Left forelimb (tissue), 1 donor: Measurements from ENCODE around the gene PRR20G.
"Not testable (repeated sequence)": the region's sequence is repeated elsewhere in the genome, so short reads cannot be mapped to it uniquely, and the experiment has no call there.

Experiments used
- DNase-seq: peaks from one replicate; pipeline ENCODE4 v3.0.0-alpha.2; 2018; ENCODE audit warnings: low spot score

The PRR20G gene

GRCh38 chr3:127287840-127288239 is at the start of gene PRR20G:
Gene PRR20G (minus strand): TSS chr3:127288046. CDS start chr3:127287365, 681 bp downstream.
- DNase-seq: no peak

- peak; percentile 47 for DNase-seq
These were observed 49.2 kb upstream of the PRR20G start for GRCh38 chr3:127337001-127337400.

- peak; percentile 44 for DNase-seq
These were observed 48.3 kb upstream of the PRR20G start for GRCh38 chr3:127336101-127336500.

GRCh38 chr3:127330385-127330784 is 42.5 kb upstream of the PRR20G start:
- DNase-seq: no peak

- DNase-seq: no peak
These were observed 41.9 kb upstream of the PRR20G start for GRCh38 chr3:127329631-127330285.

- no peak for DNase-seq
These were observed 40.6 kb upstream of the PRR20G start for GRCh38 chr3:127328421-127328820.

- no peak for DNase-seq
These were observed 38.5 kb upstream of the PRR20G start for GRCh38 chr3:127326341-127326740.

GRCh38 chr3:127325629-127325961 is 37.7 kb upstream of the PRR20G start:
- no peak for DNase-seq

GRCh38 chr3:127324913-127325628 is 37.2 kb upstream of the PRR20G start:
- DNase-seq: no peak

- DNase-seq: no peak
These were observed 36.2 kb upstream of the PRR20G start for GRCh38 chr3:127324076-127324475.

GRCh38 chr3:127323581-127323980 is 35.7 kb upstream of the PRR20G start:
- DNase-seq: no peak

GRCh38 chr3:127321371-127321770 is 33.5 kb upstream of the PRR20G start:
- DNase-seq: no peak

- DNase-seq: no peak
These were observed 32.8 kb upstream of the PRR20G start for GRCh38 chr3:127320529-127321121.

GRCh38 chr3:127316685-127317084 is 28.8 kb upstream of the PRR20G start:
- no peak for DNase-seq

GRCh38 chr3:127312818-127313217 is 25.0 kb upstream of the PRR20G start:
- DNase-seq: no peak

- DNase-seq: not testable (repeated sequence)
These were observed 21.0 kb upstream of the PRR20G start for GRCh38 chr3:127308821-127309220.

GRCh38 chr3:127307916-127308315 is 20.1 kb upstream of the PRR20G start:
- DNase-seq: no peak

- no peak for DNase-seq
These were observed 19.4 kb upstream of the PRR20G start for GRCh38 chr3:127307112-127307835.

- no peak for DNase-seq
These were observed 18.7 kb upstream of the PRR20G start for GRCh38 chr3:127306361-127307111.

- no peak for DNase-seq
These were observed 17.7 kb upstream of the PRR20G start for GRCh38 chr3:127305499-127306060.

GRCh38 chr3:127304121-127304744 is 16.4 kb upstream of the PRR20G start:
- no peak for DNase-seq
